ENCODE data around the gene MDGA2. TPM values are rescaled to one million over a fixed set of nuclear protein-coding genes. Genes with fewer than 3 reads are reported as not detected.
A peak's percentile ranks its signal among the peaks of the same experiment; 100 is the strongest.
"Not testable (repeated sequence)": the region's sequence is repeated elsewhere in the genome, so short reads cannot be mapped to it uniquely, and the experiment has no call there.

MDGA2 gene
- total and polyA plus RNA-seq, 2 donors (not counting 1 experiment from before 2014, with no cell fraction given), result not detected

DNA sequence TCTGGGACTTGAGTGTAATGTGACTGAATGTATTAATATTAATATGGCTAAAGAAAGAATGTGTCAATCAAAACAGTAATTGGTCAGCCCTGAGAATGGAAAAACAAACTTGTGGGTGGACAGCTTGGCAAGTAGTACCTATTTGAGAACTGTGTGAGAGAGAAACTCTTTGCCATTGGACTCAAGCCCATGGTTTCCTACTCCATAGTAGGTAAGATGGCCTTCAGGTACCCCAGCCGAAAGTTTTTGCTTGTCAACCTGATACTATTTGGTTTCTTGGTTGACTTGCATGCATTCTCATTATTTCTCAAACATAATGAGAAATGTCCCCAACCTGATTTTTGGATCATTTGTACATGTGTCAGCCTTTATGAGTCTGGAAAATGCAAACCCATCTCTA, 391.1 kb downstream of the MDGA2 start:
- Histone ChIP-seq H3K9me3 (ENCODE audit: control insufficient read depth, insufficient read depth, low read depth, low read length) (no peaks in the 10 kb centered on the region), H3K4me2 (ENCODE audit: extremely low read depth, insufficient read depth, low read length) (no peak overlapping the region), H3K9ac (ENCODE audit: insufficient read depth, low read length) (no peak overlapping the region), H3K79me2 (ENCODE audit: control insufficient read depth, insufficient read depth, low read length) (no peaks in the 10 kb centered on the region), H3K27me3 (ENCODE audit: control insufficient read depth, insufficient read depth, low read length) (no peaks in the 10 kb centered on the region), H3K36me3 (ENCODE audit: control insufficient read depth, insufficient read depth, low read length) (no peaks in the 10 kb centered on the region), H3K4me1 (ENCODE audit: control insufficient read depth, extremely low read depth, insufficient read depth, low read length) (no peaks in the 10 kb centered on the region), H4K20me1 (ENCODE audit: control insufficient read depth, extremely low read depth, insufficient read depth, low read length) (no peaks in the 10 kb centered on the region), H3K4me3 (replicated peaks in 1 of 4; ENCODE audit: control extremely low read depth in 1 of 4, insufficient read depth in 1 of 4, low read depth in 3 of 4, low read length in 4 of 4) (no peak overlapping the region), H3K27ac (ENCODE audit: insufficient read depth, low read length) (no peak overlapping the region), H2AFZ (ENCODE audit: low read length) (no peak overlapping the region)
- no peak for DNase-seq (ENCODE audit: low read depth in 2 of 2)
- no peak for TF ChIP-seq EZH2 (IDR thresholded peaks at IDR 0.05; ENCODE audit: low read length, missing control alignments)
- TF ChIP-seq, protein P1, sequence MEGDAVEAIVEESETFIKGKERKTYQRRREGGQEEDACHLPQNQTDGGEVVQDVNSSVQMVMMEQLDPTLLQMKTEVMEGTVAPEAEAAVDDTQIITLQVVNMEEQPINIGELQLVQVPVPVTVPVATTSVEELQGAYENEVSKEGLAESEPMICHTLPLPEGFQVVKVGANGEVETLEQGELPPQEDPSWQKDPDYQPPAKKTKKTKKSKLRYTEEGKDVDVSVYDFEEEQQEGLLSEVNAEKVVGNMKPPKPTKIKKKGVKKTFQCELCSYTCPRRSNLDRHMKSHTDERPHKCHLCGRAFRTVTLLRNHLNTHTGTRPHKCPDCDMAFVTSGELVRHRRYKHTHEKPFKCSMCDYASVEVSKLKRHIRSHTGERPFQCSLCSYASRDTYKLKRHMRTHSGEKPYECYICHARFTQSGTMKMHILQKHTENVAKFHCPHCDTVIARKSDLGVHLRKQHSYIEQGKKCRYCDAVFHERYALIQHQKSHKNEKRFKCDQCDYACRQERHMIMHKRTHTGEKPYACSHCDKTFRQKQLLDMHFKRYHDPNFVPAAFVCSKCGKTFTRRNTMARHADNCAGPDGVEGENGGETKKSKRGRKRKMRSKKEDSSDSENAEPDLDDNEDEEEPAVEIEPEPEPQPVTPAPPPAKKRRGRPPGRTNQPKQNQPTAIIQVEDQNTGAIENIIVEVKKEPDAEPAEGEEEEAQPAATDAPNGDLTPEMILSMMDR (conservative IDR thresholded peaks at IDR 0.05 in 1 of 2, IDR thresholded peaks at IDR 0.05 in 1 of 2; ENCODE audit: low read depth in 1 of 2, low read length in 2 of 2), result no peak

GRCh38 chr14:47281761-47282160, 393.6 kb downstream of the MDGA2 start:
- H2AFZ ChIP-seq (ENCODE audit: low read length); H3K27ac ChIP-seq (ENCODE audit: insufficient read depth, low read length); H3K9ac ChIP-seq (ENCODE audit: insufficient read depth, low read length); H3K9me3 ChIP-seq (ENCODE audit: control insufficient read depth, insufficient read depth, low read depth, low read length); H3K4me3 ChIP-seq (replicated peaks in 1 of 4; ENCODE audit: control extremely low read depth in 1 of 4, insufficient read depth in 1 of 4, low read depth in 3 of 4, low read length in 4 of 4); DNase-seq (ENCODE audit: low read depth in 2 of 2); H3K36me3 ChIP-seq (ENCODE audit: control insufficient read depth, insufficient read depth, low read length); H3K27me3 ChIP-seq (ENCODE audit: control insufficient read depth, insufficient read depth, low read length); H4K20me1 ChIP-seq (ENCODE audit: control insufficient read depth, extremely low read depth, insufficient read depth, low read length); H3K4me2 ChIP-seq (ENCODE audit: extremely low read depth, insufficient read depth, low read length); H3K79me2 ChIP-seq (ENCODE audit: control insufficient read depth, insufficient read depth, low read length); H3K4me1 ChIP-seq (ENCODE audit: control insufficient read depth, extremely low read depth, insufficient read depth, low read length): not testable (repeated sequence)

DNA sequence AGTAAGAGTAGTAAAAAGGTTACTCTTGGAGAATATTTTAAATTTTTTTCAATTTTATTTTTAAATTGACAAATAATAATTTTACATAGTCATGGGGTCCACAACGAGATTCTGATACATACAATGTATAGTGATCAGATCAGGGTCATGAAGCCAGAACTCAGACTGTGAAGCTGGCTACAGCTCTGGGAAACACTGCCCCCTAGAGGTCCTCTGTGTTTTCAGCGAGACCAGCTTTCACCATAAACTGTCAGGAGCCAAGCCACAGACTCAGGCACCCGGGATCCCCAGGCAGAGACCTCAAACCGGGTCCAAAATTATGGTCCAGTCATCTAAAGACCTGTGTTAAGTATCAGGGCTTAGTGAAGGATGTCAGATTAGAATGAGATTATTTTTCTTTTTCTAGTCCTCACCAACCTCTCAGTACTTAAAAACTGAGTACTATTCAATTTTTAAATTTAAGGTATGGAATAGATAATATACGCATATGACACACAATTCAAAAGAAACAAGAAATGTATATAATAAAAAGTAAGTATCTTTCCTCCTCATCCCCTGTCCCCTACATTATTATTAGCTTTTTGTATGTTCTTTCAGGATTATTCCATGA, 397.1 kb downstream of the MDGA2 start:
- Histone ChIP-seq H3K4me3 (replicated peaks in 1 of 4; ENCODE audit: control extremely low read depth in 1 of 4, insufficient read depth in 1 of 4, low read depth in 3 of 4, low read length in 4 of 4) (no peak overlapping the region), H3K27ac (ENCODE audit: insufficient read depth, low read length) (no peak overlapping the region), H3K4me2 (ENCODE audit: extremely low read depth, insufficient read depth, low read length) (no peak overlapping the region), H3K36me3 (ENCODE audit: control insufficient read depth, insufficient read depth, low read length) (no peaks in the 10 kb centered on the region), H3K27me3 (ENCODE audit: control insufficient read depth, insufficient read depth, low read length) (no peaks in the 10 kb centered on the region), H3K4me1 (ENCODE audit: control insufficient read depth, extremely low read depth, insufficient read depth, low read length) (no peaks in the 10 kb centered on the region), H3K9me3 (ENCODE audit: control insufficient read depth, insufficient read depth, low read depth, low read length) (no peaks in the 10 kb centered on the region), H2AFZ (ENCODE audit: low read length) (no peak overlapping the region), H3K79me2 (ENCODE audit: control insufficient read depth, insufficient read depth, low read length) (no peaks in the 10 kb centered on the region), H3K9ac (ENCODE audit: insufficient read depth, low read length) (no peak overlapping the region), H4K20me1 (ENCODE audit: control insufficient read depth, extremely low read depth, insufficient read depth, low read length) (no peaks in the 10 kb centered on the region)
- TF ChIP-seq, protein P1 (conservative IDR thresholded peaks at IDR 0.05 in 1 of 2, IDR thresholded peaks at IDR 0.05 in 1 of 2; ENCODE audit: low read depth in 1 of 2, low read length in 2 of 2), result peak; percentile 24 to 44
- TF ChIP-seq EZH2 (IDR thresholded peaks at IDR 0.05; ENCODE audit: low read length, missing control alignments), result no peak
- peak; percentile 2 to 9 for DNase-seq (ENCODE audit: low read depth in 2 of 2)
